HG02610 (cell line): ENCODE data around the gene AACS.
"Not testable (repeated sequence)": the region's sequence is repeated elsewhere in the genome, so short reads cannot be mapped to it uniquely, and the experiment has no call there.

Source experiments
- ATAC-seq: cut with Tn5 transposase; IDR thresholded peaks from one replicate; pipeline ENCODE4 v1.9.1; 2021; ENCODE audit warnings: mild to moderate bottlenecking, moderate library complexity; ENCODE audit not compliant: unreplicated experiment

The AACS gene

DNA sequence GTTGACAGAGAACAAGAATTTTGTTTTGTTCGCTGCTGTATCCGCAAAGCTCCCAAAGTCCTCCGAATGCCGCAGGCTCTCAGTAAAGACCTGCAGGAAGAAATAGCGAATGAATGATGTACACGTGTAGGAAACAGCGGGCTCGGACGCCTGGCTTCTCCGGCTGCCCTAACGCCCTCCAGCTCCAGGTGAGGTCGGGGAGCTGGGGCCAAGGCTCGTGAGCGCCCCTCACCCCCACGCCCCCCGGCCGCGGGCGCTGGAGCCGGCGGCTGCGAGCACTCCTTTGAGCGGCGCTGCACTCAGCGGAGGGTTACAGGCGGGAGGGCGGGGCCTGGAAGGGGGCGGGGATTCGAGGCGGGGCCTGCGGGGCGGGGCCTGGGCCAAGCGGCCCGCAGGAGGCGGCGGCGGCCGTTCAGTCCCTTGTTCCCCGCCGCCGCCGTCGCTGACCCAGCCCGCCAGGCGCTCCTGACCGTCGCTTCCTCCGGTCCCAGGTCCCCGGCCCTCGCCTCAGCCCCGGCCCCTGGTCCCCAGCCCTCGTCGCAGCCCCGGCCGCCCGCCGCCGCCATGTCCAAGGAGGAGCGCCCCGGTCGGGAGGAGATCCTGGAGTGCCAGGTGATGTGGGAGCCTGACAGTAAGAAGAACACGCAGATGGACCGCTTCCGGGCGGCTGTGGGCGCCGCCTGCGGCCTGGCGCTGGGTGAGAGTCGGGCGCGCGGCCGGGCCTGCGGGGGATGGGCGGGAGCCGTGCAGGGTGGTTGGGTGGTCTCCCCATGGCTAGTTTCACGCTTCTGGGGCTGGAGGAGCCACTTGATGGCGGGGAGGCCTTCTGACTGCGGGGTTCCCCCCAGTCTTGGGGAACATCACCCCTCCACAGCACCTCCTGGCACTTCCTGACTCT is at the start of gene AACS:
Gene AACS (plus strand): TSS at position 415 of the 898 bp plus-strand sequence. CDS start 150 bp downstream, at position 565.
- peak; percentile 95 for ATAC-seq

DNA sequence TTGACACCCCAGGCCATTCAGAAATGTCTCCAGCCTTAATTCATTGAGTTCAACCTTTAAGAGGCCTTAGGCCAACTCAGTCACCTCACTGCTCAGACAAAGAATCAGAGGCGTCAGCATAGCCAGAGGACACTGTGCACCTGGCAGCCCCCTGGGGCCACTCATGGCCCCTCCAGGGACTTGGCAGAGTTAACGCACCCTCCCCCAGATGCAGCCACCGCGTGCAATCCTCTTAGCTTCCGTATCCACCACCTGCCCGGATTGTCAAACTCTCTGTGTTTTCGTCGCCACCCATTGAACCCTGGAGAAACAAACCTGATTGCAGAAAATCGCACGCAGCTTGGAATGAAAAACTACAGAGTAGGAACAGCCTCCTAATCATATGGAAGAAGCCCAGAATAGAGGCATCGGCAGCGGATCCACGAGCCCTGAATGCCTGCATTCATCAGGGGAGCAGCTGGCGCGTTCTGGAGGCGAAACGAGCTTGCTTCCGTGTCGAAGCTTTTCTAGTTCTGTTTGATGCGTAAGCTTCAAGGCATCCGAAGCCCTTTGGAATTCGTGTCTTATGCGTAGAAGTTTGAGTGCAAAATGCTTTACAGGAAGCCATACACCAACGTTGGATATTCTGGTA is 49.4 kb upstream of the AACS start:
- ATAC-seq, result no peak

DNA sequence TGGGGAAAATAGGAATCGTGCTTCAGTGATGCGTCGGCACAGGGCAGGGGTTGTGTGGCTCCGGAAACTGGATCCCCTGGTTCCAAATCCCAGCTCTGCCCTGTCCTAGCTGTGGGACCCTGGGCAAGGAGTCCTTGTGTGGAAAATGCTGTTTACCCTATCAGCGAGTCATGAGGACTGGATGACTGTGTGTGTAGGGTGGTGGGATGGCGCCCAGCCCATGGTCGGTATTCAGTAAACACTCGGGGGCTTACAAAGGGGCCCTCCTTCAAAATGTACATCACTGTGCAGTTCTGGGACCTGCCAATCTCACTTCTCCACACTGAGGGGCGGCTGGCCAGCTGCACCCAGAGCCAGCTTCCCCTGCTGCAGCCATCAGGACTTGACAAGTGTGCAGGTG is 47.4 kb upstream of the AACS start:
- no peak for ATAC-seq

GRCh38 chr12:125018356-125018755 is 46.9 kb upstream of the AACS start:
- no peak for ATAC-seq

DNA sequence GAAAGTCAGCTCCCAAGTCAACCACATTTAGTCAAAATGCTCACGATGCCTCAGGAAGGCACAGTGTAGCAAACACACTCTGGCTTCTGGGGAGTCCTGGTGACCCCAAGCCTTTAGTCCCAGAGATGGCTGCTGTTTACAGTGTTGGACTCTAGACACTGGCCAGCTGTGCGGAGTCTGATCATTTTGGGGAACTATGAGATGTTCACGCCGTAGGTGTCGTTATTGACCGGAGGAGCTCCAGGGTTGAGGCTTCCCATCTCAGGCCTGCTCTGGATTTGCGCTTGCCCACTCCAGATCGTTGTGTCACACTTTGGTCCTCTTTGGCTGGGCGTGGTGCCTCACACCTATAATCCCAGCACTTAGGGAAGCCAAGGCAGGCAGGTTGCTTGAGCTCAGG is 44.1 kb upstream of the AACS start:
- ATAC-seq, result no peak

- ATAC-seq, result no peak
Observed at GRCh38 chr12:125021771-125022170, 43.5 kb upstream of the AACS start.

- ATAC-seq, result no peak
Observed at GRCh38 chr12:125023065-125023464, 42.2 kb upstream of the AACS start.

DNA sequence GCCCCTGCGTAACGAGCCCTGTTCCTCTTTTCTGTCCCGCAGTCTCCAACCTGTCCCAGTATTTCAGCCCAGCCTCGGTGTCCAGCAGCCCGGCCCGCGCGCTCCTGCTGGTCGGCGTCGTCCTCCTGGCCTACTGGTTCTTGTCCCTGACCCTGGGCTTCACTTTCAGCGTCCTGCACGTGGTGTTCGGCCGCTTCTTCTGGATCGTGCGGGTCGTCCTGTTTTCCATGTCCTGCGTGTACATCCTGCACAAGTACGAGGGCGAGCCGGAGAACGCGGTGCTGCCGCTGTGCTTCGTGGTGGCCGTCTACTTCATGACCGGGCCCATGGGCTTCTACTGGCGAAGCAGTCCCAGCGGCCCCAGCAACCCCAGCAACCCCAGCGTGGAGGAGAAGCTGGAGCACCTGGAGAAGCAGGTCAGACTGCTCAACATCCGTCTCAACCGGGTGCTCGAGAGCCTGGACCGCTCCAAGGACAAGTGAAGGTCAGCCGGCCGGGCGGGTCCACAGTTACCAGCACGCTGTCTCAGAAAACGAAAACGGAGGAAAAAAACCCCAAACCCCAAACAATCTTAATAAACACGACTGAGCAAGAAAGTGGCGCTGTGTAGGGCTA is 40.2 kb upstream of the AACS start:
- ATAC-seq, result no peak

DNA sequence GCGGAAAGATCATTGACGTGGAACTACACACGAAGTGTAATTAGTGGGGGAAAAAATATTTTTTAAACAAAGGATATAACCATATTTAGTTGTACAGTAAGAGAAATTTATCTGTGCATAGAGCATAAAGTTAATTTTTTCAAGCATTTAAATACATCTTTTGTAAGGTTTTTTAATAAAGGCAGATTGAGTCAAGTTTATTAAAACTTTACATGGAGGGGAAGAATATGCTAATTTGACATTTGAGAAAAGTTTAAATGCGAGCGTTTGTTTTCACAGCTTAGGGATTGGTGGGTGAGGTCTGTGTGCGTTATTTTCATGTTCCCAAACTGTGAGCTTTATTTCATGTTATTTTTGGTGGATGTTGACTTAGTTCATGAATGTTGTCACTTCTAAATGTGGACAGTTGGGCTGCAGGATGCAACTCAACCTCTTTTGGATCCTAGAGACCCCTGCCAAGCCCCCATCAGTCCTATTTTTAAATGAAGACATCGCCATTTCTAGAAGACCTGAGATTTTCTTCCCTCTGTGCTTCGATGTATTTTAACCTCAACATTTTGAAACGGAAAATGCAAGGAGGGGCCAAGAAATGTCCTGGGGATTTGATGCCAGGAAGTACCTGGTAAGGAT is 39.5 kb upstream of the AACS start:
- no peak for ATAC-seq

- ATAC-seq, result no peak
Observed at GRCh38 chr12:125028106-125028505, 37.1 kb upstream of the AACS start.

DNA sequence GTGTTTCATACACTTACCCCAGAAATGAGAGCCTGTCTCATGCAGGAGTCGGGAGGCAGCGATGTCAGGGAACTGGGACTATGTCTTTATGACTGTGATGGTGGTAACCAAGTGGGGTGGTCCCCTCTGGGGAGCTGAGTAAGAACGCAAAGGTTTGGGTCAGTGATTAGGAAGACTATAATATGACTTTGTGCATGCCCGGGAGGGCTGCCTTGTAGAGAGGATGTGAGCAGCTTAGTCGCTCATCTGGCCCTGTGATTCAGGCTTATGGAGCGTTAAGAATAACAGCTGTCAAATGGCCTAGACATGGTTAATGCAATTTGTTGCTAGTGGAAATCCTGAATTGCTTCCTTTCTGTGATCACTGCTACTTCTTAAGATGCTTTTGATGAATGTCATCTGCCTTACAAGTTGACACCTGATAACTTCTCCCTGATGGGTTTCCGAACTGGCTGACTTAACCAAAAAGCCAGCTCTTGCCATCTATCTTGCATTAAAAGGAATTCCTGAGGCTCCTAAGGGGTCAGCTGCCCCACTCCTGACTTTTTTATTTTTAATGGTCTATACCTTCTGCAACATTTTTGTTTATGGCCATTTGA is 35.4 kb upstream of the AACS start:
- ATAC-seq, result no peak

- not testable (repeated sequence) for ATAC-seq
Observed at GRCh38 chr12:125031471-125031870, 33.8 kb upstream of the AACS start.

DNA sequence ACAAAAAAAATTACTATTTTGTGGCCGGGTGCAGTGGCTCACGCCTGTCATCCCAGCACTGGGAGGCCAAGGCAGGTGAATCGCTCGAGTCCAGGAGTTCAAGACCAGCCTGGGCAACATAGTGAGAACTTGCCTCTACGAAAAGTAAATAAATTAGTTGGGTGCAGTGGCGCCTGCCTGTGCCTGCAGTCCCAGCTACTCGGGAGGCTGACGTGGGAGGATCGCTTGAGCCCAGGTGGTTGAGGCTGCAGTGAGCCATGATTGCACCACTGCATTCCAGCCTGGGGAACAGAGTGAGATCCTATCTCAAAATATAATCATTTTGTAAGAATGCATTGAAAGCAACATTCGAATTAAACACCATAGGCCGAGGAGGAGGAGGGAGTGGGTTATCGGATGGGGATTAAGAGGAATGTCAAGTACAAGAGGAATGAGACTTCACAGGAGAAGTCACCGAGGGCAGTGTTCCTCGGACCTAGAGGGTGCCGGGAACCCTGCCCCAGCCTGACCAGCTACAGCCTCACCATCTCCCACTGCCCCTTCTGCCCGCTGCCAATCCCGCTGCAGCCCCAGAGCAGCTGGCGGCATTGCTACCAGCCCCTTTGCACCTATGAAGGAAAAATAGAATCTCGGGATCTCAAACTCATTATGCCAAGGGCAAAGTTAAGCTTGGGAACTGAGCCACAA is 32.6 kb upstream of the AACS start:
- ATAC-seq, result no peak

GRCh38 chr12:125033288-125033687 is 31.9 kb upstream of the AACS start:
- no peak for ATAC-seq

DNA sequence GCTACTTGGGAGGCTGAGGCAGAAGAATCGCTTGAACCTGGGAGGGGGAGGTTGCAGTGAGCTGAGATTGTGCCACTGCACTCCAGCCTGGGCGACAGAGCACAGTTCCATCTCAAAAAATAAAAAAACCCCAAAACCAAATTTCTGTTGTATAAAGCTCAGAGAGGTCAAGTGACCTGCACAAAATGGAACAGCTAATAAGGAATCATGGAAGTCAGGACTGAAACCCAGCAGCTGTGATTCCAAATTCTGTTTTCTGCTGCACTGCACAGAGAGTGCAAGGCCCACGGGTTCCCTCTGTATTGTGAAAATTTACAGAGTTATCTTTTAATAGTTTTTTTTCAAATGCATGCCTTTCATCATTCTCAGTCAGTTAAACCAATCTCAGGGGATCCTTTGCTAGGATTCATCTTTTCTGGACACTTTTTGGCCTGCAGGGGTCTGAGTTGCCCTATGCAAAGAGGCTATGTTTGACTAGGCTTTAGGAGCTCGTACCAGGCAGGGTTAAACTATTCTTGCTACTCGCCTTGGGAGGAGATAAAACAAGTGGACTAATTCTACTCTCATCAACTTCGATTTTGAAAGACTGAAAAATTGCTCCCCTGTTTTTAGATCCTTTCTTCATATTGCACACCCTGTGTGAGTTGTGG is 26.1 kb upstream of the AACS start:
- ATAC-seq, result no peak

- ATAC-seq, result no peak
Observed at GRCh38 chr12:125049093-125049458, 16.2 kb upstream of the AACS start.

GRCh38 chr12:125050446-125050845 is 14.8 kb upstream of the AACS start:
- ATAC-seq, result no peak

GRCh38 chr12:125050868-125051267 is 14.4 kb upstream of the AACS start:
- ATAC-seq, result no peak

GRCh38 chr12:125053821-125054220 is 11.4 kb upstream of the AACS start:
- ATAC-seq, result no peak

DNA sequence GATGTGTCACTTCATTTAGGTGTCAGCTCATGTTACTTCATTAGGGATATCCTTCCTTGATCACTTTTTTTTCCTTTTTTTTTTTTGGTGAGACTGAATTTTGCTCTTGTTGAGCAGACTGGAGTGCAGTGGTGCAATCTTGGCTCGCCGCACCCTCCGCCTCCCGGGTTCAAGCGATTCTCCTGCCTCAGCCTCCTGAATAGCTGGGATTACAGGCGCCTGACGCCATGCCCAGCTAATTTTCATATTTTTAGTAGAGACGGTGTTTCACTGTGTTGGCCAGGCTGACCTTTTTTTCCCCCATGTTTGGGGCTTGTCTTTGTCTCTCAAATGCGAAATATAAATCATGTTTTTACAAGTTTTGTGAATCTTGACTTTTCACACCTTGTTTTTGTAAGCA is 9.6 kb upstream of the AACS start:
- no peak for ATAC-seq
